IMR-90 (cell line): Measurements from ENCODE around the gene DNAJC22. TPM values are rescaled to one million over a fixed set of nuclear protein-coding genes. Genes with fewer than 3 reads are reported as not detected.

Experiments
- ATAC-seq: fragments of 200-7000 bp; cut with Tn5 transposase; 2 replicates; pipeline ENCODE4 v1.9.1; 2020; ENCODE audit warnings: low read depth, mild to moderate bottlenecking, moderate library complexity
- BruUV-seq: library from RNA; stranded (reverse); fragments of 400-500 nt; replicated peaks from 2 replicates; lab custom pipeline; 2021; lab: Mats Ljungman, UMichigan
- CTCF ChIA-PET: fragments of 300-600 bp; formaldehyde crosslinking; extraction: SDS; loops from one replicate; lab custom pipeline; 2021; ENCODE audit warnings: antibody characterized with exemption; lab: Yijun Ruan, JAX
- POLR2A ChIA-PET: fragments of 300-600 bp; sonication (Branson Sonifier 250); formaldehyde crosslinking; loops from one replicate; lab custom pipeline; 2022; ENCODE audit warnings: antibody characterized with exemption; ENCODE audit not compliant: unreplicated experiment; lab: Charles Lee
- DNase-seq: peaks from one replicate; pipeline ENCODE4 v3.0.0; 2013
- H2AFZ ChIP-seq: replicated peaks from 2 replicates; pipeline ENCODE3; 2013; ENCODE audit warnings: low read length, mild to moderate bottlenecking; ENCODE audit not compliant: poor library complexity
- H2AK5ac ChIP-seq: 2 replicates; pipeline ENCODE4 v1.6.1; 2013; ENCODE audit warnings: low read depth, low read length, inconsistent platforms
- H2AK9ac ChIP-seq: replicated peaks from 2 replicates; pipeline ENCODE3; 2013; ENCODE audit warnings: mild to moderate bottlenecking, low read depth, low read length, moderate library complexity; ENCODE audit not compliant: poor library complexity
- H2BK120ac ChIP-seq: 2 replicates; pipeline ENCODE4 v1.6.1; 2013; ENCODE audit warnings: low read depth, low read length, inconsistent platforms
- H2BK15ac ChIP-seq: 3 replicates; pipeline ENCODE4 v1.6.1; 2013; ENCODE audit warnings: low read depth, low read length, inconsistent platforms
- H2BK20ac ChIP-seq: 2 replicates; pipeline ENCODE4 v1.6.1; 2013; ENCODE audit warnings: low read depth, mild to moderate bottlenecking, inconsistent platforms, low read length, moderate library complexity
- H2BK5ac ChIP-seq: 2 replicates; pipeline ENCODE4 v1.6.1; 2013; ENCODE audit warnings: mild to moderate bottlenecking, low read depth, low read length, inconsistent platforms; ENCODE audit not compliant: poor library complexity, severe bottlenecking
- H3K14ac ChIP-seq: replicated peaks from 2 replicates; pipeline ENCODE4 v1.6.1; 2013; ENCODE audit warnings: low read depth, low read length, inconsistent platforms
- H3K18ac ChIP-seq: 2 replicates; pipeline ENCODE4 v1.6.1; 2013; ENCODE audit warnings: low read depth, low read length, control low read depth
- H3K23ac ChIP-seq: 2 replicates; pipeline ENCODE4 v1.6.1; 2013; ENCODE audit warnings: low read depth, low read length, inconsistent platforms
- H3K27ac ChIP-seq: 2 replicates; pipeline ENCODE4 v1.5.1; 2013; ENCODE audit warnings: mild to moderate bottlenecking, control low read depth, low read length; ENCODE audit not compliant: insufficient read depth
- H3K27me3 ChIP-seq: 2 replicates; pipeline ENCODE4 v1.6.1; 2013; ENCODE audit warnings: low read length; ENCODE audit not compliant: control insufficient read depth, insufficient read depth
- H3K36me3 ChIP-seq: 2 replicates; pipeline ENCODE4 v1.6.1; 2013; ENCODE audit warnings: low read length, mixed read lengths; ENCODE audit not compliant: control insufficient read depth, insufficient read depth
- H3K4ac ChIP-seq: 2 replicates; pipeline ENCODE4 v1.6.1; 2013; ENCODE audit warnings: low read depth, low read length, inconsistent platforms
- H3K4me1 ChIP-seq: 2 replicates; pipeline ENCODE4 v1.6.1; 2013; ENCODE audit warnings: low read length, mixed read lengths; ENCODE audit not compliant: control insufficient read depth, insufficient read depth
- H3K4me2 ChIP-seq: 2 replicates; pipeline ENCODE4 v1.6.1; 2013; ENCODE audit warnings: low read depth, mild to moderate bottlenecking, control low read depth, low read length, moderate library complexity
- H3K4me3 ChIP-seq: 2 replicates; pipeline ENCODE4 v1.5.1; 2013; ENCODE audit warnings: low read depth, mild to moderate bottlenecking, control low read depth, low read length, moderate library complexity; ENCODE audit not compliant: insufficient read depth
- H3K56ac ChIP-seq: 2 replicates; pipeline ENCODE4 v1.6.1; 2013; ENCODE audit warnings: low read length, inconsistent platforms; ENCODE audit not compliant: insufficient read depth; ENCODE audit errors: extremely low read depth
- H3K79me1 ChIP-seq, 2 experiments: 2 replicates each; pipeline ENCODE4 v1.6.1; 2013; ENCODE audit warnings: low read length in 2 of 2, inconsistent platforms in 1 of 2, low read depth in 1 of 2
- H3K9ac ChIP-seq: 2 replicates; pipeline ENCODE4 v1.6.1; 2013; ENCODE audit warnings: low read depth, low read length, control low read depth
- H3K9me1 ChIP-seq: 2 replicates; pipeline ENCODE4 v1.6.1; 2013; ENCODE audit warnings: low read length, inconsistent platforms; ENCODE audit not compliant: insufficient read depth
- H3K9me3 ChIP-seq: 2 replicates; pipeline ENCODE4 v1.6.1; 2013; ENCODE audit warnings: low read length; ENCODE audit not compliant: control insufficient read depth, insufficient read depth
- H4K20me1 ChIP-seq: 2 replicates; pipeline ENCODE4 v1.6.1; 2013; ENCODE audit warnings: low read length, inconsistent platforms; ENCODE audit not compliant: insufficient read depth
- H4K5ac ChIP-seq: 2 replicates; pipeline ENCODE4 v1.6.1; 2013; ENCODE audit warnings: mild to moderate bottlenecking, low read depth, low read length, control low read depth
- H4K8ac ChIP-seq, 2 experiments: 2 replicates each; pipeline ENCODE4 v1.6.1; 2013; ENCODE audit warnings: low read depth in 2 of 2, low read length in 2 of 2, control low read depth in 1 of 2, inconsistent platforms in 1 of 2
- H4K91ac ChIP-seq: 2 replicates; pipeline ENCODE4 v1.6.1; 2013; ENCODE audit warnings: low read depth, low read length, inconsistent platforms; ENCODE audit not compliant: insufficient read depth
- CEBPB ChIP-seq: IDR thresholded peaks from 2 replicates; pipeline ENCODE4 v1.6.1; 2012; ENCODE audit warnings: low read depth, low read length, improper control_type of control experiment
- FOS ChIP-seq: fragments of 150-350 bp; IDR thresholded peaks from 2 replicates; pipeline ENCODE4 v1.6.1; 2016; ENCODE audit warnings: low read depth, low read length
- RAD21 ChIP-seq: IDR thresholded peaks from 2 replicates; pipeline ENCODE4 v1.6.1; 2012; ENCODE audit warnings: low read length, improper control_type of control experiment
- RCOR1 ChIP-seq: IDR thresholded peaks from 2 replicates; pipeline ENCODE4 v1.6.1; 2012; ENCODE audit warnings: mild to moderate bottlenecking, low read length, improper control_type of control experiment; ENCODE audit not compliant: insufficient replicate concordance
- WGBS, 2 experiments: methylation state at CpG; one replicate each; pipeline versions ENCODE4 v1.1.5 to v1.1.7; 2013; ENCODE audit warnings: missing lambda C conversion rate in 2 of 2; ENCODE audit not compliant: insufficient read length in 1 of 2; ENCODE audit errors: extremely low coverage in 2 of 2; 5-methylcytosine and 5-hydroxymethylcytosine counted together
- dilution Hi-C: fragments of 300-500 bp; cut with HindIII; formaldehyde crosslinking; loops from one replicate; pipeline ENCODE4 v1.14.3; 2018; ENCODE audit warnings: low sequenced_read_pairs; ENCODE audit not compliant: unreplicated experiment
- in situ Hi-C: fragments of 300-500 bp; cut with MboI; formaldehyde crosslinking; loops from 3 replicates; pipeline ENCODE4 v1.14.3; 2019; ENCODE audit warnings: low sequenced_read_pairs, inconsistent platforms, mixed read lengths
- intact Hi-C: fragments of 100-400 bp; cut with micrococcal nuclease; formaldehyde crosslinking; loops from 2 replicates; pipeline ENCODE4 v1.10.0; 2022
- polyA plus RNA-seq, 3 experiments: library from polyadenylated mRNA; depleted of rRNA; stranded (reverse); fragments of >200 nt; gene quantifications; 2 replicates each; pipeline ENCODE4 v1.2.3, GENCODE V29; 2012; ENCODE audit warnings: low replicate concordance in 1 of 3
- total RNA-seq: library from RNA; depleted of rRNA; stranded (reverse); fragments of >200 nt; gene quantifications from 2 replicates; pipeline ENCODE4 v1.2.3, GENCODE V29; 2012
- TF ChIP-seq, protein P1 (sequence below): conservative IDR thresholded peaks from 2 replicates; pipeline ENCODE4 v1.5.1; 2012; ENCODE audit warnings: mild to moderate bottlenecking, low read depth, low read length, improper control_type of control experiment

Gene DNAJC22
- total and polyA plus RNA-seq, 2 of the 4 experiments (the other 2 are of a cell fraction), result 8.1 to 8.2 TPM

DNA sequence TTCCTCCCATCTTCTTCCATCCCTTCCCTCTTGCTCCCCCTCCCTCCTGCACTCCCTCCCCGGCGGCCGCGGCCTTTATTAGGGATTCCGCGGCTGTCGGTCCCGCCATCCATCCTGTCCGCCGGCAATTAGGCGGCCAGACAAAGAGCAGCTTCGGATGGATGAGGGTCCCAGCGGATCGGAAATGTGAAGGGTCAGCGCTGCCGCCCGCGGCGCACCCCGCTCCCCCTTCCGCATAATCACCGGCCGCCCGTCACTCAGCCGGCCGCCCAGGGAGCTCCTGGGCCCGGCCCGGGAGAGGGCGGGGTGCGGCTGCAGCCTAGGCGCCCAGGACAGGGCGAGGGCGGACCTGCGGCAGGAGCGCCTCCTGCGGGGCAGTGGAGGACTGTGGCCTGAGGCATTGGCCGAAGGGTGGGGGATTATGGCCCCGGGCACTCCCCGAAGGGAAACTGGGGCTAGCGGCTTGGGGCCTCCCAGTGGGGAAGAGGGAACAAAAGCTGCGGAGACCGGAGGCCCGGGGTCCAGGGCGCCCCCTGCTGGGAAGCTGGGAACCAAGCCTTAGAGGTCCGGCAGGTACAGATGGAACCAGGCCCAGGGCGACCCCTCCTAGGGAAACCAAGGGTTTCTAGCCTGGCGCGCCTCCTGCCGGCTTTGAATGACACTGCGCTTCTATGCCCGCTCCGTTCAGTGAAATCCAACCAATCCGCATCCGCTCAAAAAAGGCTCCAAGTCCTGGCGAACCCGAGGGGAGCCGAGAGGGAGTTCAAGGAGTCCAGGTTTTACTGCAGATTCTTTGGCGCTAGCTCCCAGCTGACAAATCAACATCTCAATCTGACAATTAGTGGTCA, 4.4 kb upstream of the DNAJC22 start:
- Histone ChIP-seq H3K9me1 (peaks cover 6% of the 10 kb centered on the region; the same call in 1 of the 2 replicates), H4K8ac (no peak overlapping the region), H3K4me1 (peaks cover 17% of the 10 kb centered on the region), H2BK20ac (no peak overlapping the region), H3K9me3 (no peaks in the 10 kb centered on the region), H4K20me1 (0 out of 2 replicates have a peak, but pooled peaks cover 5% of the 10 kb centered on the region), H3K79me1 (no peaks in the 10 kb centered on the region), H4K91ac (no peak overlapping the region), H3K9ac (no peak overlapping the region), H3K4me2 (peak overlapping the region; percentile 72), H3K4ac (no peak overlapping the region), H3K27me3 (peaks cover 88% of the 10 kb centered on the region), H2BK5ac (no peak overlapping the region), H2AFZ (peak overlapping the region; percentile 91), H3K23ac (no peak overlapping the region), H3K56ac (no peak overlapping the region), H3K27ac (no peak overlapping the region), H2AK9ac (peak overlapping the region; percentile 73), H4K5ac (no peak overlapping the region), H3K18ac (no peak overlapping the region), H2BK120ac (no peak overlapping the region), H3K14ac (no peak overlapping the region), H3K4me3 (peak overlapping the region; percentile 33), H2BK15ac (no peak overlapping the region), H2AK5ac (no peak overlapping the region), H3K36me3 (no peaks in the 10 kb centered on the region)
- dilution Hi-C loops (no loop called here), intact Hi-C loops (no loop called here), in situ Hi-C loops (no loop called here)
- ChIA-PET POLR2A (no interaction called here), CTCF (interaction anchor here (0.8 to 2.9 kb wide), 6 partner anchors 9 to 163 kb away, joined by 3 to 24 read pairs (median 4); no protein-coding TSS in a partner anchor)
- 7% methylated on average over 21 of the region's 58 CpGs; no CpG with 5 or more reads in 1 of the 2 experiments for WGBS, 2 experiments
- TF ChIP-seq RAD21 (peak; percentile 47), FOS (no peak), CEBPB (no peak), RCOR1 (no peak)
- TF ChIP-seq, protein P1, sequence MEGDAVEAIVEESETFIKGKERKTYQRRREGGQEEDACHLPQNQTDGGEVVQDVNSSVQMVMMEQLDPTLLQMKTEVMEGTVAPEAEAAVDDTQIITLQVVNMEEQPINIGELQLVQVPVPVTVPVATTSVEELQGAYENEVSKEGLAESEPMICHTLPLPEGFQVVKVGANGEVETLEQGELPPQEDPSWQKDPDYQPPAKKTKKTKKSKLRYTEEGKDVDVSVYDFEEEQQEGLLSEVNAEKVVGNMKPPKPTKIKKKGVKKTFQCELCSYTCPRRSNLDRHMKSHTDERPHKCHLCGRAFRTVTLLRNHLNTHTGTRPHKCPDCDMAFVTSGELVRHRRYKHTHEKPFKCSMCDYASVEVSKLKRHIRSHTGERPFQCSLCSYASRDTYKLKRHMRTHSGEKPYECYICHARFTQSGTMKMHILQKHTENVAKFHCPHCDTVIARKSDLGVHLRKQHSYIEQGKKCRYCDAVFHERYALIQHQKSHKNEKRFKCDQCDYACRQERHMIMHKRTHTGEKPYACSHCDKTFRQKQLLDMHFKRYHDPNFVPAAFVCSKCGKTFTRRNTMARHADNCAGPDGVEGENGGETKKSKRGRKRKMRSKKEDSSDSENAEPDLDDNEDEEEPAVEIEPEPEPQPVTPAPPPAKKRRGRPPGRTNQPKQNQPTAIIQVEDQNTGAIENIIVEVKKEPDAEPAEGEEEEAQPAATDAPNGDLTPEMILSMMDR, result peak; percentile 69
- peak; percentile 83 for ATAC-seq
- peak; percentile 66 for DNase-seq
- BruUV-seq, result no TSS peak
